Left colon (tissue), 2 donors: ENCODE results near the gene DSCAML1. TPM values are rescaled to one million over a fixed set of nuclear protein-coding genes. Genes with fewer than 3 reads are reported as not detected.

Experiments
- ATAC-seq: fragments of 200-7000 bp; cut with Tn5 transposase; one replicate; pipeline ENCODE4 v1.9.1; 2020; ENCODE audit warnings: mild to moderate bottlenecking, moderate library complexity
- DNase-seq, 2 donors: peaks; one replicate each; pipeline ENCODE4 v3.0.0-alpha.2; 2020
- intact Hi-C, 2 donors: fragments of 100-400 bp; cut with DNase I in 1 of 2; cut with micrococcal nuclease in 1 of 2; formaldehyde crosslinking; loops; one replicate each; pipeline versions ENCODE4 v1.11.2 to v1.14.0; 2022; cut with DNase I, micrococcal nuclease
- total RNA-seq, 2 donors: library from RNA; stranded (reverse); fragmentation: NEBNext Ultra II Directional; extraction: Animal tissue kit (Norgen Biotek cat#: 25700); gene quantifications; one replicate each; pipeline ENCODE4 v1.2.1, GENCODE V29; 2021
- donor health status: DM: no; HTN: no; CAD: no.
- donor health status: DM: yes; HTN: yes; CAD: no.

The DSCAML1 gene
- total RNA-seq, 2 donors from 2014 or later: 3.6 to 8.6 TPM

- DNase-seq (no peak), ATAC-seq (no peak)
- intact Hi-C loops: no loop called here
Measured at GRCh38 chr11:117390743-117391142, 406.3 kb downstream of the DSCAML1 start.

- DNase-seq: no peak
- intact Hi-C loops: no loop called here
- ATAC-seq: no peak
Measured at GRCh38 chr11:117387992-117388755, 408.8 kb downstream of the DSCAML1 start.

GRCh38 chr11:117385906-117386305, 411.1 kb downstream of the DSCAML1 start:
- ATAC-seq (no peak), DNase-seq (no peak)
- intact Hi-C loops: no loop called here

GRCh38 chr11:117385471-117385870, 411.5 kb downstream of the DSCAML1 start:
- ATAC-seq (no peak), DNase-seq (no peak)
- intact Hi-C loops: no loop called here

GRCh38 chr11:117384045-117384444, 413.0 kb downstream of the DSCAML1 start:
- ATAC-seq: no peak
- intact Hi-C loops: no loop called here
- DNase-seq: no peak

GRCh38 chr11:117382746-117383145, 414.3 kb downstream of the DSCAML1 start:
- DNase-seq (no peak), ATAC-seq (no peak)
- intact Hi-C loops: no loop called here

- intact Hi-C loops: no loop called here
- ATAC-seq: no peak
- no peak for DNase-seq
Measured at GRCh38 chr11:117381481-117382387, 415.3 kb downstream of the DSCAML1 start.

GRCh38 chr11:117380676-117381075, 416.3 kb downstream of the DSCAML1 start:
- intact Hi-C loops: no loop called here

GRCh38 chr11:117378976-117379865, 417.8 kb downstream of the DSCAML1 start:
- no peak for DNase-seq
- intact Hi-C loops: no loop called here
- ATAC-seq: no peak

More at GRCh38 chr11:117380676-117381075, 416.3 kb downstream of the DSCAML1 start:
- DNase-seq (no peak), ATAC-seq (no peak)

Other genes starting within 250 kb of the DSCAML1 start
- gene FXYD2, start 27.5 kb upstream of the DSCAML1 start, total RNA-seq: 1 to 10 TPM in 1 of 2 donors, under 1 TPM in 1; 0.61 to 1.0 TPM
- 10 to 100 TPM in 1 of 2 donors, 1 to 10 TPM in 1; 4.4 to 37.2 TPM for gene FXYD6, start 79.4 kb upstream of the DSCAML1 start, total RNA-seq
- under 1 TPM; 0.46 to 0.87 TPM for gene TMPRSS13, start 132.2 kb upstream of the DSCAML1 start, total RNA-seq
- gene IL10RA, start 189.2 kb upstream of the DSCAML1 start, total RNA-seq: 10 to 100 TPM in 1 of 2 donors, 1 to 10 TPM in 1; 4.4 to 19.0 TPM